Panc1 (cell line): ENCODE measurements around the gene KLHL4. TPM values are rescaled to one million over a fixed set of nuclear protein-coding genes. Genes with fewer than 3 reads are reported as not detected.

Experiments
- ATAC-seq: fragments of 200-7000 bp; cut with Tn5 transposase; 2 replicates; pipeline ENCODE4 v1.9.1; 2020; ENCODE audit warnings: mild to moderate bottlenecking, moderate library complexity
- BruUV-seq: library from RNA; stranded (reverse); fragments of 400-500 nt; replicated peaks from 2 replicates; lab custom pipeline; 2021; lab: Mats Ljungman, UMichigan
- CTCF ChIA-PET: fragments of 300-600 bp; sonication (Branson Sonifier 250); formaldehyde crosslinking; loops from one replicate; lab custom pipeline; 2022; ENCODE audit warnings: antibody characterized with exemption; lab: Charles Lee
- POLR2A ChIA-PET: fragments of 300-600 bp; sonication (Branson Sonifier 250); formaldehyde crosslinking; loops from one replicate; lab custom pipeline; 2022; ENCODE audit warnings: antibody characterized with exemption; lab: Charles Lee
- DNase-seq: peaks from one replicate; pipeline ENCODE4 v3.0.0-alpha.2; 2010; ENCODE audit warnings: low read depth, low spot score
- H3K27ac ChIP-seq: 2 replicates; pipeline ENCODE4 v1.5.1; 2011; ENCODE audit warnings: mild to moderate bottlenecking, low read length, inconsistent platforms
- H3K27me3 ChIP-seq: fragments of 200-500 bp; sonication (Bioruptor generic); 2 replicates; pipeline ENCODE4 v1.6.0; 2014; ENCODE audit warnings: low read length, inconsistent platforms; ENCODE audit not compliant: control insufficient read depth, insufficient read depth
- H3K36me3 ChIP-seq: fragments of 200-500 bp; sonication (Bioruptor generic); 2 replicates; pipeline ENCODE4 v1.5.1; 2014; ENCODE audit warnings: inconsistent platforms, mild to moderate bottlenecking, low read length, moderate library complexity; ENCODE audit not compliant: control insufficient read depth, insufficient read depth
- H3K4me1 ChIP-seq: 2 replicates; pipeline ENCODE4 v1.5.1; 2011; ENCODE audit warnings: inconsistent platforms, mild to moderate bottlenecking, low read length, moderate library complexity; ENCODE audit not compliant: control insufficient read depth, insufficient read depth
- H3K4me3 ChIP-seq, 2 experiments: 2 replicates each; pipeline ENCODE4 v1.5.1; 2011 to 2012; ENCODE audit warnings: low read depth in 2 of 2, low read length in 2 of 2, mild to moderate bottlenecking in 2 of 2, inconsistent platforms in 1 of 2, moderate library complexity in 1 of 2
- H3K9me3 ChIP-seq: fragments of 200-500 bp; sonication (Bioruptor generic); 2 replicates; pipeline ENCODE4 v1.5.1; 2014; ENCODE audit warnings: low read depth, mild to moderate bottlenecking, inconsistent platforms, low read length, moderate library complexity; ENCODE audit not compliant: control insufficient read depth, insufficient read depth
- CTCF ChIP-seq: fragments of 450-650 bp; IDR thresholded peaks from 2 replicates; pipeline ENCODE4 v1.5.1; 2017; ENCODE audit warnings: mild to moderate bottlenecking
- POLR2AphosphoS5 ChIP-seq: IDR thresholded peaks from 2 replicates; pipeline ENCODE4 v1.6.1; 2012; ENCODE audit warnings: mild to moderate bottlenecking, low read depth, low read length, moderate library complexity
- REST ChIP-seq, 2 experiments: IDR thresholded peaks; 2 replicates each; pipeline ENCODE4 v1.6.1; 2011 to 2012; ENCODE audit warnings: low read depth in 2 of 2, control low read depth in 1 of 2, low read length in 1 of 2, mild to moderate bottlenecking in 1 of 2, moderate library complexity in 1 of 2; ENCODE audit not compliant: insufficient read depth in 1 of 2
- SIN3A ChIP-seq: IDR thresholded peaks from 2 replicates; pipeline ENCODE4 v1.6.1; 2012; ENCODE audit warnings: low read depth, mild to moderate bottlenecking, low read length, moderate library complexity, borderline replicate concordance; ENCODE audit not compliant: insufficient read depth
- TCF7L2 ChIP-seq: IDR thresholded peaks from 2 replicates; pipeline ENCODE4 v1.6.1; 2011; ENCODE audit warnings: mild to moderate bottlenecking, low read depth, low read length, inconsistent platforms
- in situ Hi-C: cut with HindIII; loops from 2 replicates; pipeline ENCODE4 v1.10.0; 2016; ENCODE audit warnings: low sequenced_read_pairs, low pct_unique_long_range_greater_than_20kb
- intact Hi-C: fragments of 100-400 bp; cut with micrococcal nuclease; formaldehyde crosslinking; loops from one replicate; pipeline ENCODE4 v1.10.0; 2022; ENCODE audit not compliant: unreplicated experiment
- total RNA-seq: library from RNA; stranded (reverse); gene quantifications from one replicate; pipeline ENCODE4 v1.2.1, GENCODE V29; 2021; ENCODE audit not compliant: unreplicated experiment

Gene KLHL4
- total RNA-seq, 1 experiment from 2014 or later: 27.6 TPM

DNA sequence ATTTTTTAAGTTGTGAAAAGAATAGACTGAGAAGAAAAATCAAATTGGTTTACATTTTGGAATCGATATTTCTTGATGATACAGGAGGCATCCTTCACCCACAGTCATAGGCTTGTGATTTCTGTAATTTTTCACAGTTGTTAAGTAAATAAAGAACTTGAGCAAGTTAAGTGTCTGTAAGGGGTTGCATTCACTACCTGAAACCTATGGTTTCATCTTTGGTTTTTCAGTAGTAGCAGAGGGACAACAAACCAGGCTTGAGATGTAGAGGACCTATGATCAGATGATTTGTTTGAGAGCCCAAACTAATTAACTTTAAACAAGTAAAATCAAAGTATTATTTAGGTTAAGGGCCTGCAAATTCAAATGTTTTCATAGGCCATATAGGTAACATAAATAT lies 175.6 kb downstream of the KLHL4 start:
- no TSS peak for BruUV-seq
- in situ Hi-C loops: no loop called here
- no peaks in the 10 kb centered on the region for H3K9me3 ChIP-seq
- POLR2A ChIA-PET: no interaction called here
- DNase-seq (no peak), ATAC-seq (no peak)
- H3K4me1 ChIP-seq: no peaks in the 10 kb centered on the region
- no peak overlapping the region for H3K27ac ChIP-seq
- TF ChIP-seq POLR2AphosphoS5: no peak
- no peak for TF ChIP-seq REST (IDR thresholded peaks at IDR 0.05; ENCODE audit: insufficient read depth in 1 of 2, low read depth in 2 of 2, low read length in 1 of 2)
- TF ChIP-seq TCF7L2: no peak
- no peak for TF ChIP-seq SIN3A
- no peak for TF ChIP-seq CTCF
- intact Hi-C loops: no loop called here
- no peak overlapping the region for H3K4me3 ChIP-seq
- H3K27me3 ChIP-seq: no peaks in the 10 kb centered on the region
- H3K36me3 ChIP-seq: no peaks in the 10 kb centered on the region
- CTCF ChIA-PET: no interaction called here

DNA sequence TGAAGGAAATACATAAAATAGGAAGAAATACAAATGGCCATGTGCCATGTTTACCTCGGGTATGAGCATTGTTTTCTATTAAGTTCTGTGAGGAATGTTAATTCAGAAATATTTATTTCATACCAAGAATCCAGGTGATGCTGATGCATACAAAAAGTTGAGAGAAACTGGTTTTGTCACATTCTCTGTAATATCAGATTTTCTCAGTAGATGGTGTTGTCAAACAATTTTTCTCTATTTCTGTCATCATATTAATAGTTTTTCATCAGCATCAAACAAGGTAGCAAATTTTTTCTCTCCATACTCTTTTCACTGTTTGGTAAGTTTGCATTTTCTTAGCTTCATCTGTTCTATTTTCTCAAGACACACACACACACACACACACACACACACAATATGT lies 179.8 kb downstream of the KLHL4 start:
- POLR2A ChIA-PET: no interaction called here
- CTCF ChIA-PET: no interaction called here
- ATAC-seq: no peak

More for the DNA sequence above, 179.8 kb downstream of the KLHL4 start:
- H3K4me3 ChIP-seq: no peak overlapping the region
- no peak for DNase-seq
- no peaks in the 10 kb centered on the region for H3K4me1 ChIP-seq
- TF ChIP-seq SIN3A (no peak), POLR2AphosphoS5 (no peak), REST (IDR thresholded peaks at IDR 0.05; ENCODE audit: insufficient read depth in 1 of 2, low read depth in 2 of 2, low read length in 1 of 2) (no peak), TCF7L2 (no peak), CTCF (no peak)
- no peaks in the 10 kb centered on the region for H3K9me3 ChIP-seq
- no TSS peak for BruUV-seq
- intact Hi-C loops: no loop called here
- no peaks in the 10 kb centered on the region for H3K36me3 ChIP-seq
- no peaks in the 10 kb centered on the region for H3K27me3 ChIP-seq
- no peak overlapping the region for H3K27ac ChIP-seq
- in situ Hi-C loops: no loop called here
